Measurements from ENCODE around the gene EMC7.

Gene EMC7

DNA sequence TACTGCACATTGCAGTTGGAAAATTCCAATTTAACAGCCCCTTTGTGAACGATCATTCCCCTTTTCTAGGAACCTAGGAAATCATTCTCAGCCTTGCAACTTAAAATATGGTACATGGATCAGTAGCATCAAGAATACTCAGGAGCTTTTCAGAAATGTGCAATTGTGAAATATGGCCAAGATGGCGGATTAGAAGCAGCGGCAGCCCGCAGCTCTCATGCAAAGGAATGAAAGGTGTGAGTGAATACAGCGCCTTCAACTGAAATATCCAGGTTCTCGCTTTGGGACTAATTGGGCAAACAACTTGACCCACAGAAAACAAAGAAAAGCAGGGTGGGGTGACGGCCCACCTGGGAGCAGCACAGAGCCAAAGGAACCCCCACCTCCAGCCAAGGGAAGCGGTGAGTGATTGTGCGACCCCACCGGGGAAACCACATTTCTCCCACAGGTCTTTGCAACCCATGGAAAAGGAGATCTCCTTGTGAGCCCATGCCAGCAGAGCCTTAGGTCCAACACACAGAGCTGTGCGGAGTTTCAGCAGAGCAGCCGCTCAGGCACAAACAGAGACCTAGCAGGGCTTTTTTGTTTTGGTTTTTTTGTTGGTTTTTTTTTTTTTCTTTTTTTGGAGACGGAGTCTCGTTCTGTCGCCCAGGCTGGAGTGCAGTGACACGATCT is 55.1 kb downstream of the EMC7 start:
- H3K9ac ChIP-seq, result no peak overlapping the region
- no peak overlapping the region for H3K4me2 ChIP-seq
- no peak overlapping the region for H3K27ac ChIP-seq
- peaks cover 0 to 4% (median 0%) of the 10 kb centered on the region in 11 experiments; a peak in 1 of 22 replicates for H3K36me3 ChIP-seq
- H3K9me3 ChIP-seq (replicated peaks in 1 of 11), result peaks cover 36 to 46% (median 44%) of the 10 kb centered on the region in 11 experiments
- H3K27me3 ChIP-seq, result no peaks in the 10 kb centered on the region
- no peak for TF ChIP-seq Cebpa-rat (IDR thresholded peaks at IDR 0.05)
- no peak overlapping the region for H3K4me3 ChIP-seq
- no peaks in the 10 kb centered on the region for H3K4me1 ChIP-seq
- H4K20me1 ChIP-seq, result no peaks in the 10 kb centered on the region

GRCh38 chr15:34043813-34044212 is 57.8 kb downstream of the EMC7 start:
- Histone ChIP-seq H3K9ac (no peak overlapping the region), H3K9me3 (replicated peaks in 1 of 11) (peaks cover 8 to 20% (median 16%) of the 10 kb centered on the region in 11 experiments), H3K36me3 (no peaks in the 10 kb centered on the region), H4K20me1 (no peaks in the 10 kb centered on the region), H3K27ac (no peak overlapping the region), H3K4me3 (no peak overlapping the region), H3K4me2 (no peak overlapping the region), H3K4me1 (peaks cover 11 to 15% (median 13%) of the 10 kb centered on the region in 10 experiments), H3K27me3 (no peaks in the 10 kb centered on the region)
- TF ChIP-seq Cebpa-rat (IDR thresholded peaks at IDR 0.05), result no peak

GRCh38 chr15:34043391-34043790 is 58.3 kb downstream of the EMC7 start:
- H3K9me3 ChIP-seq (replicated peaks in 1 of 11), result peaks cover 4 to 15% (median 12%) of the 10 kb centered on the region in 11 experiments; a peak in 20 of 22 replicates
- peaks cover 11 to 15% (median 13%) of the 10 kb centered on the region in 10 experiments for H3K4me1 ChIP-seq
- H4K20me1 ChIP-seq, result no peaks in the 10 kb centered on the region
- H3K4me2 ChIP-seq, result no peak overlapping the region
- H3K4me3 ChIP-seq, result no peak overlapping the region
- no peak overlapping the region for H3K27ac ChIP-seq
- H3K36me3 ChIP-seq, result no peaks in the 10 kb centered on the region
- no peak for TF ChIP-seq Cebpa-rat (IDR thresholded peaks at IDR 0.05)
- H3K9ac ChIP-seq, result no peak overlapping the region
- no peaks in the 10 kb centered on the region for H3K27me3 ChIP-seq

- H3K36me3 ChIP-seq, result no peaks in the 10 kb centered on the region
- peaks cover 12 to 21% (median 17%) of the 10 kb centered on the region in 10 experiments for H3K4me1 ChIP-seq
- H3K4me3 ChIP-seq, result peak overlapping the region in 9 of 10 experiments; percentile 66 to 86 (median 72); a peak in 18 of 20 replicates
- no peaks in the 10 kb centered on the region for H3K9me3 ChIP-seq (replicated peaks in 1 of 11)
- H3K27me3 ChIP-seq, result no peaks in the 10 kb centered on the region
- peaks cover 0 to 6% (median 0%) of the 10 kb centered on the region in 11 experiments; a peak in 2 of 22 replicates for H4K20me1 ChIP-seq
- H3K27ac ChIP-seq, result peak overlapping the region in 10 of 11 experiments; percentile 97 to 100 (median 100); a peak in 19 of 22 replicates
- TF ChIP-seq Cebpa-rat (IDR thresholded peaks at IDR 0.05), result no peak
- H3K4me2 ChIP-seq, result peak overlapping the region; percentile 69 to 95 (median 83)
- peak overlapping the region; percentile 98 to 100 (median 100); a peak in 20 of 22 replicates for H3K9ac ChIP-seq
Measured at GRCh38 chr15:34039790-34040113, 61.9 kb downstream of the EMC7 start.

DNA sequence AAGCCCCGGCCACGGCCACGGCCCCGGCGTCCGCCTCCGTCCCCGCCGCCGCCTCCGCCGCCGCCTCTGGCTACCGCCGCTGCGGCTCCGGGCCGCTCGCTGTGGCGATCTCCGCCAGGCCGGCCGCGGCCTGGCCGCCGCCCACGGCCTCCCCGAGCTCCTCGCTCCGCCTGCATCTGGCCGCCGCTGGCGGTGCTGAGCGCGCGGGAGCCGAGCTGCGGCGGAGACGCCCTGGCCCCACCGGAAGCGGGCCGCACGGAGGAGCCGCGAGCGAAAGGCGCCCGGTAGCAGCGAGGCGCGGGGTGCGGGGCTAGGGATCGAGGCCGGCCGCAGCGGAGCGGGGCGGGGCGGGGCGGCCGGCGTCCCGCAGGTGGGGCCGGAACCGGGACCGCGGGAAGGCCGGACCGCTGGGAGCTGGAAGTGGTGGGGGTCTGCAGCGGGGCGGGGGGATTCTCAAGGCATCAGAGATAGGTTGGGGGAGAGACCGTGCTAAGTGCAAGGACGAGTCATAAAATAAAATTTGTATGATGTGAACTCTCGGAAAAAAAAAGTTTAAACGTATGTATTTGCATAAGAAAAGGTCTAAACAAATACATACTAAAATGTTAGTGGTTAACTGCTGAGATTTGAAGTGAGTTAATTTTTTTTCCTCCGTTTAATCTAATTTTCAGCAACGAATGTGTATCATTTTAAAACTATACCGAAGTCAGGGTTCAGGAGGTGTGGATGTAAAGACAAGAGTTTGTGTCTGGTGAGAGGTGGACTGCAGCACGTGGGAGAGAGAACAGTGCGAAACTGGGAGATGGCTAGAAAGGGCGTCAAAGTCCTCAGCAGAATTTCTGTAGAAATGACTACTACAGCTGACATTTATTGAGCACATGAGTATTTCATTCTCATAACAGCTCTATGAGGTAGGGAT is 62.5 kb downstream of the EMC7 start, which contains the start of gene AVEN:
Gene AVEN, minus strand, starts transcription at position 334 of the 919 bp plus-strand sequence. Its CDS starts 158 bp downstream, at position 176.
- Histone ChIP-seq H3K4me1 (peaks cover 12 to 21% (median 17%) of the 10 kb centered on the region in 10 experiments), H3K27me3 (no peaks in the 10 kb centered on the region), H4K20me1 (peaks cover 0 to 7% (median 0%) of the 10 kb centered on the region in 11 experiments; a peak in 2 of 22 replicates), H3K9me3 (replicated peaks in 1 of 11) (no peaks in the 10 kb centered on the region), H3K9ac (peak within 1 kb of the TSS; percentile 98 to 100 (median 100)), H3K36me3 (no peaks in the 10 kb centered on the region), H3K4me2 (peak within 1 kb of the TSS; percentile 69 to 95 (median 83)), H3K27ac (peak within 1 kb of the TSS; percentile 97 to 100 (median 100)), H3K4me3 (peak within 1 kb of the TSS; percentile 66 to 86 (median 72))
- no peak for TF ChIP-seq Cebpa-rat (IDR thresholded peaks at IDR 0.05)

DNA sequence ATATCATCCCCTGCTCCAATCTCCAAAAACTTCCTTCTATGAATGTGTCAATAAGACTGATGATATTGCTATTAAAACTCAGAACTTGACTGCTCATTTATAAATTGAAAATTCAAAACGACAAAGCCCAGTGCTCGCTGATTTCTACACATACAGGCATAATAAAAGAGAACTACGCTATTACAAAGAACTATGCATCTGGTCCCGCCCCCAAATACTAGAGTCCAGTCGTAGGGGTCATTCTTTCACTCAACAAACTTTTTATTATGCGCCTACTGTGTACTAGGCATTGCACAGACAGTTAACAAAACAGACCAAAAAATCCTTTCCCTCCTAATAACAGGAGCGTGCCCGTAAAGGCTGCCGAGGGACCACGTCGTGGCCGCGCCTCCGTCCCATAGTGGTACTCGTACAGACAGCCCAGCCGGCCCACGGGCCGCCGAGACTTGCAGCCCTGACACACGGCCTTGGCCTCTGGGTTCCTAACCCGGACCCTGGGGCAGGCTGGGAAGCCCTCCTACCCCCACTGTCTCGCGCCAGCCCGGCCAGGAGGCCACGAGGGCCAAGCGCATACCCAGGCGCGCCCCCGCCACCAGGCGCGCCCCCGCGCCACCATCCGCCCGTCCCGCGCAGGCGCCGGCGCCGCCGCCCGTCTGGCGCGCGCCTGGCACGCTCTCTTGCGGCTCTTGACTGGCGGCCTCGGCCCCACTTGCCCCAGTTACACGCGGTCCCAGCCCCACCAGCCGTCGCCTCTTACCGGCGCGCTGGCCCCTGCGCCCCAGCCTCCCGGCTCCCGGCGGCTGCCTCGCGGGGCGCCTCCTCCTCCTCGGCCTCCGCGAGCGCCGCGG is 63.4 kb downstream of the EMC7 start:
- Histone ChIP-seq H3K36me3 (no peaks in the 10 kb centered on the region), H3K27ac (peak overlapping the region; percentile 97 to 100 (median 100)), H3K4me2 (peak overlapping the region; percentile 69 to 95 (median 83)), H3K4me3 (peak overlapping the region; percentile 66 to 86 (median 72)), H3K9me3 (replicated peaks in 1 of 11) (no peaks in the 10 kb centered on the region), H4K20me1 (peaks cover 0 to 11% (median 0%) of the 10 kb centered on the region in 11 experiments; a peak in 2 of 22 replicates), H3K4me1 (peaks cover 12 to 21% (median 17%) of the 10 kb centered on the region in 10 experiments), H3K27me3 (no peaks in the 10 kb centered on the region), H3K9ac (peak overlapping the region; percentile 98 to 100 (median 100))
- TF ChIP-seq Cebpa-rat (IDR thresholded peaks at IDR 0.05), result no peak
